Mucosa of descending colon (tissue), 3 donors: Measurements from ENCODE around the gene NR2C1. TPM values are rescaled to one million over a fixed set of nuclear protein-coding genes. Genes with fewer than 3 reads are reported as not detected.

Source experiments
- ATAC-seq: fragments of 200-7000 bp; cut with Tn5 transposase; one replicate; pipeline ENCODE4 v1.9.1; 2020; ENCODE audit warnings: mild to moderate bottlenecking, moderate library complexity
- DNase-seq, 3 donors: peaks; one replicate each; pipeline ENCODE4 v3.0.0-alpha.2; 2020
- H3K36me3 ChIP-seq: fragments of 200-600 bp; one replicate; pipeline ENCODE4 v1.8.0; 2021; ENCODE audit warnings: low read depth, mild to moderate bottlenecking
- H3K4me1 ChIP-seq: fragments of 200-600 bp; one replicate; pipeline ENCODE4 v1.8.0; 2021; ENCODE audit warnings: low read depth, mild to moderate bottlenecking
- H3K4me3 ChIP-seq: fragments of 200-600 bp; one replicate; pipeline ENCODE4 v1.8.0; 2021; ENCODE audit warnings: mild to moderate bottlenecking
- H3K9me3 ChIP-seq: fragments of 200-600 bp; one replicate; pipeline ENCODE4 v1.8.0; 2021; ENCODE audit warnings: mild to moderate bottlenecking
- intact Hi-C, 2 donors: fragments of 100-400 bp; cut with DNase I in 1 of 2; cut with micrococcal nuclease in 1 of 2; formaldehyde crosslinking; loops; one replicate each; pipeline versions ENCODE4 v1.11.0 to v1.11.1; 2022; cut with DNase I, micrococcal nuclease
- total RNA-seq, 3 donors: library from RNA; stranded (reverse); fragmentation: NEBNext Ultra II Directional in 2 of 3; extraction: Animal tissue kit (Norgen Biotek cat#: 25700) in 2 of 3; gene quantifications; one replicate each; pipeline versions ENCODE4 v1.2.1 to v1.2.4, GENCODE V29; 2021 to 2023
- TF ChIP-seq, protein P1 (sequence below): fragments of 200-600 bp; IDR thresholded peaks from one replicate; pipeline ENCODE4 v1.8.0; 2022; ENCODE audit warnings: antibody characterized with exemption, mild to moderate bottlenecking
- donor health status: DM: no; HTN: no; CAD: no; lungs with moderate emphysema.
- donor health status: DM: no; HTN: no; CAD: no.
- donor health status: DM: no; HTN: yes; CAD: no.

Gene NR2C1
- total RNA-seq, 3 donors from 2014 or later: 27.4 to 28.5 (median 27.8) TPM

DNA sequence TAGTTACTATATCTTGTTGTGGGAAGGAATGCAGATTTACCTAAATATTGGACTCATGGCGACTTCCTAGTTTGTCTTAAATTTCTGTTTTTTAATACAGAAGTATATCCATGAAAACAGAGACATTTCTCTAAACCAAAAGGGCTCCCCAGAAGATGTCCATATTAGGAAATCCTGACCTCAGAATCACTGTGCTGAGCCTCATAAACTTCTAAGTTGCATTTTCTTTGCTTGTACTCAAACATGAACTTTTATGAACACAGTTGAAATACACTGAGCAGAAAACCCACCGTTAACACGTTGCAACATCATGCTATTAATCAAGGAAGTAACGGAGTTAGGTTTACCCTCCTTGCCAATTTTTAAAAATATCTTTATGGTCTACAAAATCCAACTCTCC, 42.9 kb upstream of the NR2C1 start:
- no peaks in the 10 kb centered on the region for H3K4me1 ChIP-seq
- H3K4me3 ChIP-seq: no peak overlapping the region
- intact Hi-C loops: loop anchor here (5.0 kb wide), 2 partner anchors 221 to 416 kb away; no protein-coding TSS in a partner anchor
- no peaks in the 10 kb centered on the region for H3K9me3 ChIP-seq
- no peak for DNase-seq
- no peaks in the 10 kb centered on the region for H3K36me3 ChIP-seq
- TF ChIP-seq, protein P1, sequence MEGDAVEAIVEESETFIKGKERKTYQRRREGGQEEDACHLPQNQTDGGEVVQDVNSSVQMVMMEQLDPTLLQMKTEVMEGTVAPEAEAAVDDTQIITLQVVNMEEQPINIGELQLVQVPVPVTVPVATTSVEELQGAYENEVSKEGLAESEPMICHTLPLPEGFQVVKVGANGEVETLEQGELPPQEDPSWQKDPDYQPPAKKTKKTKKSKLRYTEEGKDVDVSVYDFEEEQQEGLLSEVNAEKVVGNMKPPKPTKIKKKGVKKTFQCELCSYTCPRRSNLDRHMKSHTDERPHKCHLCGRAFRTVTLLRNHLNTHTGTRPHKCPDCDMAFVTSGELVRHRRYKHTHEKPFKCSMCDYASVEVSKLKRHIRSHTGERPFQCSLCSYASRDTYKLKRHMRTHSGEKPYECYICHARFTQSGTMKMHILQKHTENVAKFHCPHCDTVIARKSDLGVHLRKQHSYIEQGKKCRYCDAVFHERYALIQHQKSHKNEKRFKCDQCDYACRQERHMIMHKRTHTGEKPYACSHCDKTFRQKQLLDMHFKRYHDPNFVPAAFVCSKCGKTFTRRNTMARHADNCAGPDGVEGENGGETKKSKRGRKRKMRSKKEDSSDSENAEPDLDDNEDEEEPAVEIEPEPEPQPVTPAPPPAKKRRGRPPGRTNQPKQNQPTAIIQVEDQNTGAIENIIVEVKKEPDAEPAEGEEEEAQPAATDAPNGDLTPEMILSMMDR: no peak
- ATAC-seq: no peak

DNA sequence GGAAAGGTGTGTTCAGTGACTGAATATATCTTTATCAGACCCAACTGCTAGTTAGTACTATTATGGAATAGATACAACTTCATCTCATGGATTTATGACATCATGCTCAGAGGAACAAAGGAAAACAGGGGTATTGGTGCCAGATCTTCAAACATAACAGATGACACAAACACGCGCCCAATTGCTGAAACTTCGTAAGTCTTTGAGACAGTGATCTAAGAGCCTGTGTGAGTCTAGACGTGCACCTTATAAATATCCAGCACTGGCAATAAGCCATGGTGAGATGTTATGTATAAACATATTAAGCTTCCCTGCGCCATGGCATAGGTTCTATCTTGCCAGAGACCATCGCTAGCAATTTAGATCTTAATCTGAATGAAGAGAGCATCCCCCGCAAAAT, 42.2 kb upstream of the NR2C1 start:
- Histone ChIP-seq H3K9me3 (no peaks in the 10 kb centered on the region), H3K4me1 (no peaks in the 10 kb centered on the region), H3K36me3 (no peaks in the 10 kb centered on the region), H3K4me3 (no peak overlapping the region)
- no peak for ATAC-seq
- DNase-seq: no peak
- TF ChIP-seq, protein P1: no peak
- intact Hi-C loops: loop anchor here (5.0 kb wide), 2 partner anchors 222 to 417 kb away; no protein-coding TSS in a partner anchor

DNA sequence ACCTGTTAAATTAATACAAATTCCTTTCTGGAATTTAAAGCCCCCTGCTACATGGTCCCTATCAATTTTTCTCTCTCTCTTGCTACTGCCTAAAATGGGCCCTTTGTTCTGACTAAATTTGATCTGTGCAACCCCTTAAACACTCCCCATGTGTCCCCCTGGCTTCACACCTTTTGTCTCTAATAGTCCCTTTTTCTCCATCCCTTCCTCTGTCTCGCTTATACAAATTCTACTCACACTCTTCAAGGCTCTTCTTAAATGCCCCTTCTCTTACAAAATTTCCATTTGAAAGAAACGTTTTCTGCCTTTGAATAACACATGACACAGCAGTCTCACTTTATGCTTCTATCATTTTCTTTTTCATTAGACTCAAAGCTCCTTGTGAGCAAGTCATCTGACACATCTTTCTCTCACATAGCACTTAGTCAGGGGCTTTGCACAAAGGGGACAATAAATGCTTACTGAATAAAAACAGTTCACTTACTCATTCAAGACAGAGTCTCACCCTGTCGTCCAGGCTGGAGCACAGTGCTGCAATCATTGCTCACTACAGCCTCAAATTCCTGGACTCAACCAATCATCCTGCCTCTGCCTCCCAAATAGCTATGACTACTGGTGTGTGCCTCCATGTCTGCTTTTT, 41.5 kb upstream of the NR2C1 start:
- DNase-seq: no peak
- no peak for ATAC-seq
- no peaks in the 10 kb centered on the region for H3K36me3 ChIP-seq
- H3K4me3 ChIP-seq: no peak overlapping the region
- TF ChIP-seq, protein P1: no peak
- no peaks in the 10 kb centered on the region for H3K9me3 ChIP-seq
- no peaks in the 10 kb centered on the region for H3K4me1 ChIP-seq
- intact Hi-C loops: loop anchor here (5.0 kb wide), 2 partner anchors 222 to 417 kb away; no protein-coding TSS in a partner anchor

DNA sequence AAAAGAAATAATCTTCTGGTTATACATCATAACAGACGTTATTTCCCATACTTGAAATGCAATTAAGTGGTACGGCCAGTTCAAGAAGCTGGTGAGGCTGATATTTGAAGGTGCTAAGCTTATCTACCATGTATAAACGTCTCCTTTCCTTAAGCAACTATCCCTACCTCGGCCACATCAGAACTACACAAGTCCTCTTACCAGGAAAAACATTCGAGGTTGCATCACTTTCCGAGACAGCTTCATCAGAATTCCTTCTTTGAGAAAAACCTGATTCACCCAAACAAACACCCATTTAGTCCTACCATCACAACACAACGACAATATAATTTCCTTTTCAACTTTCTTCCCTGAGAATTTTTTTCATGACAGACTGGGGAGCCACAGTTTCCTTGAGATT, 33.9 kb upstream of the NR2C1 start:
- Histone ChIP-seq H3K4me3 (no peak overlapping the region), H3K36me3 (no peaks in the 10 kb centered on the region), H3K4me1 (peaks cover 5% of the 10 kb centered on the region), H3K9me3 (no peaks in the 10 kb centered on the region)
- intact Hi-C loops: no loop called here
- ATAC-seq (no peak), DNase-seq (no peak)
- TF ChIP-seq, protein P1: no peak

DNA sequence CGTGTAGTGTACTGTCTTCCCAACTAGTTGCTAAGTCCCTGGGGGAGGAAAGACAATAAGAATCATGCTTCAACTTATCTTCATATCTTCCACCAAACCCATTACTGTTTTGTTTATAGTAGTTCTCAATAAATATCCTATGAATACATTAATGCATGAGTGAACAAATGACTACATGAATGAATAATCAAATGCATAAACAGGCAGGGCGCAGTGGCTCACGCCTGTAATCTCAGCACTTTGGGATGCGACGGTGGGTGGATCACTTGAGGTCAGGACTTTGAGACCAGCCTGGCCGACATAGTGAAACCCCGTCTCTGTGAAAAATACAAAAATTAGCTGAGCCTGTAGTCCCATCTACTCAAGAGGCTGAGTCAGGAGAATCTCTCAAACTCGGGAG, 32.1 kb upstream of the NR2C1 start:
- TF ChIP-seq, protein P1: no peak
- no peaks in the 10 kb centered on the region for H3K36me3 ChIP-seq
- H3K4me3 ChIP-seq: no peak overlapping the region
- H3K9me3 ChIP-seq: no peaks in the 10 kb centered on the region
- H3K4me1 ChIP-seq: peaks cover 7% of the 10 kb centered on the region
- no peak for ATAC-seq
- intact Hi-C loops: no loop called here
- no peak for DNase-seq
